CD14-positive monocyte (primary cell): ENCODE measurements around the gene PLA2G4A. TPM values are rescaled to one million over a fixed set of nuclear protein-coding genes. Genes with fewer than 3 reads are reported as not detected.
"Not testable (repeated sequence)": the region's sequence is repeated elsewhere in the genome, so short reads cannot be mapped to it uniquely, and the experiment has no call there.

Source experiments
- DNase-seq, 3 donors: peaks; one replicate each; pipeline ENCODE4 v3.0.0-alpha.2; 2011 to 2022
- H2AFZ ChIP-seq: 2 replicates; pipeline ENCODE4 v1.6.0; 2012; ENCODE audit warnings: mild to moderate bottlenecking, low read depth, low read length, inconsistent platforms; ENCODE audit not compliant: insufficient read depth, poor library complexity, severe bottlenecking
- H3K27ac ChIP-seq, 2 donors: 1 replicate in 1 of 2; 2 replicates in 1 of 2; pipeline ENCODE4 v1.5.1; 2012 to 2013; ENCODE audit warnings: low read length in 2 of 2, control low read depth in 1 of 2, inconsistent platforms in 1 of 2, low read depth in 1 of 2, mild to moderate bottlenecking in 1 of 2
- H3K27me3 ChIP-seq, 2 donors: one replicate each; pipeline versions ENCODE4 v1.6.0 to v1.6.1; 2011 to 2013; ENCODE audit warnings: low read length in 2 of 2; ENCODE audit not compliant: control insufficient read depth in 2 of 2, insufficient read depth in 2 of 2
- H3K36me3 ChIP-seq, 2 donors: replicated peaks in 1 of 2; 1 replicate in 1 of 2; 2 replicates in 1 of 2; pipeline versions ENCODE4 v1.5.1 to v1.6.1; 2012 to 2013; ENCODE audit warnings: low read length in 2 of 2, control low read depth in 1 of 2, inconsistent platforms in 1 of 2, mild to moderate bottlenecking in 1 of 2; ENCODE audit not compliant: insufficient read depth in 2 of 2, control insufficient read depth in 1 of 2
- H3K4me1 ChIP-seq, 2 donors: 1 replicate in 1 of 2; 2 replicates in 1 of 2; pipeline versions ENCODE4 v1.5.1 to v1.6.1; 2012 to 2013; ENCODE audit warnings: low read length in 2 of 2, control low read depth in 1 of 2, inconsistent platforms in 1 of 2, mild to moderate bottlenecking in 1 of 2, moderate library complexity in 1 of 2; ENCODE audit not compliant: insufficient read depth in 2 of 2, control insufficient read depth in 1 of 2
- H3K4me2 ChIP-seq: replicated peaks from 2 replicates; pipeline ENCODE3; 2012; ENCODE audit warnings: low read length, moderate library complexity, mild to moderate bottlenecking; ENCODE audit not compliant: poor library complexity, severe bottlenecking; ENCODE audit errors: extremely low read depth
- H3K4me3 ChIP-seq, 3 experiments: fragments of 200-600 bp in 1 of 3; sonication (generic) in 1 of 3; replicated peaks in 1 of 3; 1 replicate in 2 of 3; 2 replicates in 1 of 3; pipeline ENCODE4 v1.5.1; 2011 to 2013; ENCODE audit warnings: low read length in 3 of 3, mild to moderate bottlenecking in 3 of 3, control low read depth in 2 of 3, low read depth in 2 of 3, inconsistent platforms in 1 of 3, moderate library complexity in 1 of 3
- H3K79me2 ChIP-seq: 2 replicates; pipeline ENCODE4 v1.6.0; 2012; ENCODE audit warnings: mild to moderate bottlenecking, control low read depth, inconsistent platforms, low read length, moderate library complexity; ENCODE audit not compliant: insufficient read depth
- H3K9ac ChIP-seq: 2 replicates; pipeline ENCODE4 v1.6.0; 2017; ENCODE audit warnings: low read length, mild to moderate bottlenecking; ENCODE audit not compliant: insufficient read depth, poor library complexity, severe bottlenecking
- H3K9me3 ChIP-seq, 2 donors: replicated peaks in 1 of 2; 1 replicate in 1 of 2; 2 replicates in 1 of 2; pipeline versions ENCODE4 v1.5.1 to v1.6.1; 2012 to 2013; ENCODE audit warnings: low read length in 2 of 2, control low read depth in 1 of 2; ENCODE audit not compliant: control insufficient read depth in 1 of 2, insufficient read depth in 1 of 2
- H4K20me1 ChIP-seq: 2 replicates; pipeline ENCODE4 v1.6.0; 2012; ENCODE audit warnings: mild to moderate bottlenecking, low read length, control low read depth, moderate library complexity; ENCODE audit not compliant: insufficient read depth
- H3K27ac Mint-ChIP-seq, 7 donors: one replicate each; pipeline ENCODE4 v1.8.0; 2020; ENCODE audit warnings: mild to moderate bottlenecking in 7 of 7, mixed read lengths in 7 of 7, moderate library complexity in 6 of 7, inconsistent platforms in 2 of 7
- H3K27me3 Mint-ChIP-seq, 3 donors: one replicate each; pipeline ENCODE4 v1.8.0; 2021 to 2022; ENCODE audit warnings: low read depth in 3 of 3, mild to moderate bottlenecking in 3 of 3, mixed read lengths in 3 of 3, moderate library complexity in 3 of 3, inconsistent platforms in 1 of 3
- H3K36me3 Mint-ChIP-seq, 2 donors: one replicate each; pipeline ENCODE4 v1.8.0; 2020; ENCODE audit warnings: mixed read lengths in 2 of 2, inconsistent platforms in 1 of 2, mild to moderate bottlenecking in 1 of 2
- H3K4me1 Mint-ChIP-seq: one replicate; pipeline ENCODE4 v1.8.0; 2020; ENCODE audit warnings: mild to moderate bottlenecking, mixed read lengths
- H3K4me3 Mint-ChIP-seq, 2 donors: one replicate each; pipeline ENCODE4 v1.8.0; 2020; ENCODE audit warnings: mild to moderate bottlenecking in 2 of 2, mixed read lengths in 2 of 2, moderate library complexity in 1 of 2
- H3K9me3 Mint-ChIP-seq, 7 donors: one replicate each; pipeline ENCODE4 v1.8.0; 2020 to 2022; ENCODE audit warnings: mixed read lengths in 7 of 7, mild to moderate bottlenecking in 6 of 7, moderate library complexity in 6 of 7, inconsistent platforms in 2 of 7
- WGBS: methylation state at CpG from one replicate; pipeline ENCODE4 v1.1.5; 2013; ENCODE audit warnings: missing lambda C conversion rate; ENCODE audit not compliant: insufficient coverage; 5-methylcytosine and 5-hydroxymethylcytosine counted together
- intact Hi-C, 2 donors: fragments of 100-400 bp; cut with micrococcal nuclease; formaldehyde crosslinking; loops; one replicate each; pipeline versions ENCODE4 v1.15.0 to v1.15.1; 2023
- polyA plus RNA-seq, 3 donors: library from polyadenylated mRNA; depleted of rRNA in 1 of 3; unstranded in 2 of 3; stranded (reverse) in 1 of 3; fragments of 300-500 nt in 2 of 3; fragments of >200 nt in 1 of 3; fragmentation: Illumina TruSeq in 2 of 3; gene quantifications; 1 replicate in 2 of 3; 2 replicates in 1 of 3; pipeline ENCODE4 v1.2.3, GENCODE V29; 2012 to 2021
- TF ChIP-seq, protein P1 (sequence below): fragments of 200-600 bp; IDR thresholded peaks from one replicate; pipeline ENCODE4 v1.8.0; 2022; ENCODE audit warnings: antibody characterized with exemption, mild to moderate bottlenecking

The PLA2G4A gene
- polyA plus RNA-seq, 3 donors: 1.4 to 4.5 (median 4.1) TPM

DNA sequence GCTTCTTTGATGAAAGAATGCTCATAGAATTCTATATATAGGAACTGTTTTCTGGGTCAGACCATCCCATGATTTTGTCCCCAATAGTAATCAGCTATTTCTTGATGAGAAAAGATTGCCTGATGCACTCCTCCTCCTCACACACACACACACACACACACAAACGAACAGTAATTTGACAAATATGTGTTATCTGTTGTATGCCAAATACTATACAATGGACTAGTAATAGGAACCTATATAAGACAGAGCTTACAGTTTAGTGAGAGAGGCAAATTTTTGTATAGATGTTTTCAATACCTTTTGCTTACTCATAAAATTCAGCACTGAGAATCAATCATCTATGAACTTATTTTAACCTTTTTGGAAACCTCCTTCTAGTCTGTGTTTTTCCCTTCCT, 76.8 kb downstream of the PLA2G4A start:
- no CpG with 5 or more reads among the region's 1 CpG for WGBS
- H3K4me3 Mint-ChIP-seq: no peak overlapping the region

DNA sequence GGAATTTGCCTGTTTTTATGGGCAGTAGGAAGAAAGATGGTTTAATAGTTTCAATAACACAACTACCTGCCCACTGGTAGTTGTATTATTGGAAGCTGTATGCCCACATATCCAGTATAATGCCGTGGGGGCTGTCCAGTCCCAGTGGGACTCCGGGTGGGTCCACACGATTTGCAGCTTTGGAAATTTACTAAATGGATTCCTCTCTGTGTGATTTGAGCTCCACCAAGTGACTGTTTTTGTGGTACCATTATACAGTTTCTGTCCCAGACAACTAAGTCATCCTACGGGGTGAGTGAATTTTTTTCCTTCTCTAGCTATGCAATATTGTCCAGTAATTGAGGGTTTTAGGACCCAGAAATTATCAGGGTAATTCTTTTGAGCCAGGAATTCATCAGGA, 86.8 kb downstream of the PLA2G4A start:
- Histone ChIP-seq H3K36me3 (peaks cover 52 to 77% of the 10 kb centered on the region in 2 donors), H3K9ac (no peak overlapping the region), H3K4me1 (no peaks in the 10 kb centered on the region), H3K27me3 (no peaks in the 10 kb centered on the region), H3K79me2 (no peaks in the 10 kb centered on the region), H2AFZ (no peak overlapping the region), H4K20me1 (no peaks in the 10 kb centered on the region), H3K4me3 (no peak overlapping the region), H3K4me2 (no peak overlapping the region), H3K9me3 (no peaks in the 10 kb centered on the region), H3K27ac (no peak overlapping the region)
- TF ChIP-seq, protein P1, sequence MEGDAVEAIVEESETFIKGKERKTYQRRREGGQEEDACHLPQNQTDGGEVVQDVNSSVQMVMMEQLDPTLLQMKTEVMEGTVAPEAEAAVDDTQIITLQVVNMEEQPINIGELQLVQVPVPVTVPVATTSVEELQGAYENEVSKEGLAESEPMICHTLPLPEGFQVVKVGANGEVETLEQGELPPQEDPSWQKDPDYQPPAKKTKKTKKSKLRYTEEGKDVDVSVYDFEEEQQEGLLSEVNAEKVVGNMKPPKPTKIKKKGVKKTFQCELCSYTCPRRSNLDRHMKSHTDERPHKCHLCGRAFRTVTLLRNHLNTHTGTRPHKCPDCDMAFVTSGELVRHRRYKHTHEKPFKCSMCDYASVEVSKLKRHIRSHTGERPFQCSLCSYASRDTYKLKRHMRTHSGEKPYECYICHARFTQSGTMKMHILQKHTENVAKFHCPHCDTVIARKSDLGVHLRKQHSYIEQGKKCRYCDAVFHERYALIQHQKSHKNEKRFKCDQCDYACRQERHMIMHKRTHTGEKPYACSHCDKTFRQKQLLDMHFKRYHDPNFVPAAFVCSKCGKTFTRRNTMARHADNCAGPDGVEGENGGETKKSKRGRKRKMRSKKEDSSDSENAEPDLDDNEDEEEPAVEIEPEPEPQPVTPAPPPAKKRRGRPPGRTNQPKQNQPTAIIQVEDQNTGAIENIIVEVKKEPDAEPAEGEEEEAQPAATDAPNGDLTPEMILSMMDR: no peak
- Mint-ChIP-seq H3K9me3 (no peaks in the 10 kb centered on the region), H3K27me3 (no peaks in the 10 kb centered on the region), H3K36me3 (peaks cover 62 to 76% of the 10 kb centered on the region in 2 donors), H3K4me1 (no peaks in the 10 kb centered on the region), H3K27ac (peak overlapping the region in 2 of 7 donors; percentile 2 to 8), H3K4me3 (no peak overlapping the region)
- DNase-seq: no peak
- intact Hi-C loops: no loop called here
- no CpG with 5 or more reads among the region's 4 CpGs for WGBS

More for the DNA sequence above, 76.8 kb downstream of the PLA2G4A start:
- Histone ChIP-seq H3K9me3 (no peaks in the 10 kb centered on the region), H3K4me3 (no peak overlapping the region), H3K36me3 (peaks cover 12 to 38% of the 10 kb centered on the region in 2 donors), H3K4me1 (peaks cover 7 to 8% of the 10 kb centered on the region in 2 donors), H3K9ac (no peak overlapping the region), H3K4me2 (no peak overlapping the region), H3K27me3 (no peaks in the 10 kb centered on the region), H2AFZ (no peak overlapping the region), H4K20me1 (no peaks in the 10 kb centered on the region), H3K27ac (no peak overlapping the region), H3K79me2 (no peaks in the 10 kb centered on the region)
- H3K4me1 Mint-ChIP-seq: peaks cover 15% of the 10 kb centered on the region
- intact Hi-C loops: no loop called here
- H3K27ac Mint-ChIP-seq: no peak overlapping the region
- peaks cover 27 to 30% of the 10 kb centered on the region in 2 donors for H3K36me3 Mint-ChIP-seq
- peaks cover 0 to 2% (median 0%) of the 10 kb centered on the region in 3 donors for H3K27me3 Mint-ChIP-seq
- no peaks in the 10 kb centered on the region for H3K9me3 Mint-ChIP-seq
- DNase-seq: no peak
- TF ChIP-seq, protein P1: no peak

DNA sequence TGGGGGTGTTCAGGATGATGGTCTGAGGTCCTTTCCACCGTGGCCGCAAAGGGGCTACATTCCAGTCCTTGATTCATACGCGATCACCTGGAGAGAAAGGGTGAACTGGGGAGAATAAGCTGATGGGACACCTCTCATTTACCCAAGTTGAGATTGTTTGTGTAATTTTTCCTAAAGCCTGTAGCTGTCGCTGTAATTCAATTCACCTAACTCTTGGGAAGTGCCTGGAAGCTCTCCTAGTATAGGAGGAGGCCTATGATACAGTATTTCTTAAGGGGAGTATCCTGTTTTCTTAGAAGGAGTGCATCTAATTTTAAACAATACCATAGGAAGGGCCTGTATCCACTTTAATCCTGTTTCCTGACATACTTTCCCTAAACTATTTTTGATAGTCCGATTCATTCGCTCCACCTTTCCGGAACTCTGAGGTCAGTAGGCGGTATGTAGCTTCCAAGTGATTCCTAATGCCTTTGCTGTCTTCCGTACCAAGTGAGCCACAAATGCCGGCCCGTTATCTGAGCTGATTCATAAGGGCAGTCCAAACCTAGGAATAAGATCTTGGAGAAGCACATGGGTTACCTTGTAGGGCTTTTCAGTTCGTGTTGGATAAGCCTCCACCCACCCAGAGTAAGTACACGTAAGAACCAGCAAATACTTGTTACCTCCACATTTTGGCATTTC, 88.5 kb downstream of the PLA2G4A start:
- H3K27me3 ChIP-seq, intact Hi-C loops, H3K4me1 Mint-ChIP-seq, H3K4me2 ChIP-seq, H3K4me1 ChIP-seq, DNase-seq, H3K9ac ChIP-seq, H3K9me3 Mint-ChIP-seq, H3K79me2 ChIP-seq, H3K4me3 ChIP-seq, H3K4me3 Mint-ChIP-seq, H3K27me3 Mint-ChIP-seq, H2AFZ ChIP-seq, H4K20me1 ChIP-seq, H3K9me3 ChIP-seq, H3K27ac ChIP-seq: not testable (repeated sequence)
- 93% methylated on average over 3 of the region's 14 CpGs for WGBS
- H3K36me3 ChIP-seq: peaks cover 36 to 71% of the 10 kb centered on the region in 2 donors
- Mint-ChIP-seq H3K27ac (peak overlapping the region in 2 of 7 donors; percentile 21 to 30), H3K36me3 (peaks cover 59 to 69% of the 10 kb centered on the region in 2 donors)
